Stimulated activated memory B cell treated with anti-CD40 and anti-IgM and Interleukin-4, amounts not matched to agents 10 μg/mL and 1 μg/mL and 100 μg/mL, for 72 hours (primary cell): Measurements from ENCODE around the gene KCTD3.

Experiments used
- ATAC-seq: fragments of 150-1000 bp; cut with Tn5 transposase; 2 replicates; pipeline ENCODE4 v1.10.0; 2021
- H3K27ac Mint-ChIP-seq: one replicate; pipeline ENCODE4 v1.8.0; 2022; ENCODE audit warnings: mild to moderate bottlenecking, mixed read lengths
- H3K27me3 Mint-ChIP-seq: one replicate; pipeline ENCODE4 v1.8.0; 2022; ENCODE audit warnings: mixed read lengths
- H3K36me3 Mint-ChIP-seq: one replicate; pipeline ENCODE4 v1.8.0; 2022; ENCODE audit warnings: mixed read lengths
- H3K4me1 Mint-ChIP-seq: one replicate; pipeline ENCODE4 v1.8.0; 2022; ENCODE audit warnings: mixed read lengths
- H3K4me3 Mint-ChIP-seq: one replicate; pipeline ENCODE4 v1.8.0; 2022; ENCODE audit warnings: mild to moderate bottlenecking, moderate library complexity, mixed read lengths
- H3K9me3 Mint-ChIP-seq: one replicate; pipeline ENCODE4 v1.8.0; 2022; ENCODE audit warnings: mixed read lengths

The KCTD3 gene

DNA sequence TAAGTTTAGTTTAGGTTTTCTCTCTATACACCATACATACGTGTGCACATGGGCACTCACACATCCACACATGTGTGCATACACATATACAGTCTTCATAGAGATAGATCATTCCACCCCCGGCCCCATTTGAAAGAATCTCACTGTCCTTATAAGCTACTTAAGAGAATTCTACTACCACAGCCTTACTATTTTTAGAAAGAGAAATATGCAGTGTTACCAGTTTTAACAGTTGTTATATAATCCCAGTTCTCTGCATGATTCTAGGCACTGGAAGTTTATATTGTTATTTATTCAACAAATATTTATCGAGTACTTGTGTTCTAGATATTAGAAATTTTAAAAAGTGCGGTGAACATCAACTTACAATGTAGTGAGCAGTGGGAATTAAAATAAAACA, 41.5 kb downstream of the KCTD3 start:
- Mint-ChIP-seq H3K4me3 (no peak overlapping the region), H3K4me1 (no peaks in the 10 kb centered on the region), H3K27me3 (no peaks in the 10 kb centered on the region), H3K9me3 (peaks cover 2% of the 10 kb centered on the region), H3K27ac (no peak overlapping the region), H3K36me3 (peaks cover 18% of the 10 kb centered on the region)
- ATAC-seq = no peak

GRCh38 chr1:215612391-215612790, 45.3 kb downstream of the KCTD3 start:
- no peaks in the 10 kb centered on the region for H3K27me3 Mint-ChIP-seq
- H3K27ac Mint-ChIP-seq = no peak overlapping the region
- H3K36me3 Mint-ChIP-seq = peaks cover 23% of the 10 kb centered on the region
- peaks cover 4% of the 10 kb centered on the region for H3K9me3 Mint-ChIP-seq
- no peaks in the 10 kb centered on the region for H3K4me1 Mint-ChIP-seq
- no peak for ATAC-seq
- no peak overlapping the region for H3K4me3 Mint-ChIP-seq

DNA sequence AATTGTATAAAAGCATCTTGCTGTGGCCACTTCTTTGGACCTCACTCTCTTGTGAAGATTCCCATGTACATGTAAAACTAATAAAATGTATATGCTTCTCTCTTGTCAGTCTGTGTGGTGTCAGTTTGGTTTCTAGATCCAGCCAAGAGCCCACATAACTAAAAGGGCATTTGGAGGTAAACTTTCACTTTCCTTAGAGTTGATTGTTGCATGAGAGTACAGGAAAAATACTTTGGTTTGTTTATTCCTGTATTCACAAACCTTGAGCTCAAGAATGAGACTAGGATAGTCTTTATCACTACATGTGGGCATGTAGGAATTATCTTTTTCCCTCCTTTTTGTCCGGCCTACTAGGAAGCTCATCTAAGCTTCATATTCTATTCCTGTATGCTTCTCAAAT, 50.9 kb downstream of the KCTD3 start:
- H3K4me3 Mint-ChIP-seq = no peak overlapping the region
- no peak overlapping the region for H3K27ac Mint-ChIP-seq
- H3K36me3 Mint-ChIP-seq = peaks cover 28% of the 10 kb centered on the region
- H3K4me1 Mint-ChIP-seq = no peaks in the 10 kb centered on the region
- H3K9me3 Mint-ChIP-seq = peaks cover 4% of the 10 kb centered on the region
- no peak for ATAC-seq
- H3K27me3 Mint-ChIP-seq = no peaks in the 10 kb centered on the region

- H3K36me3 Mint-ChIP-seq = peaks cover 12% of the 10 kb centered on the region
- no peaks in the 10 kb centered on the region for H3K27me3 Mint-ChIP-seq
- H3K4me1 Mint-ChIP-seq = no peaks in the 10 kb centered on the region
- H3K27ac Mint-ChIP-seq = no peak overlapping the region
- no peak for ATAC-seq
- no peak overlapping the region for H3K4me3 Mint-ChIP-seq
- peaks cover 2% of the 10 kb centered on the region for H3K9me3 Mint-ChIP-seq
Observed at GRCh38 chr1:215623162-215623561, 56.1 kb downstream of the KCTD3 start.

GRCh38 chr1:215625949-215626348, 58.8 kb downstream of the KCTD3 start:
- no peaks in the 10 kb centered on the region for H3K4me1 Mint-ChIP-seq
- no peaks in the 10 kb centered on the region for H3K27me3 Mint-ChIP-seq
- ATAC-seq = no peak
- no peak overlapping the region for H3K27ac Mint-ChIP-seq
- H3K9me3 Mint-ChIP-seq = peaks cover 2% of the 10 kb centered on the region
- no peak overlapping the region for H3K4me3 Mint-ChIP-seq
- H3K36me3 Mint-ChIP-seq = peaks cover 2% of the 10 kb centered on the region

DNA sequence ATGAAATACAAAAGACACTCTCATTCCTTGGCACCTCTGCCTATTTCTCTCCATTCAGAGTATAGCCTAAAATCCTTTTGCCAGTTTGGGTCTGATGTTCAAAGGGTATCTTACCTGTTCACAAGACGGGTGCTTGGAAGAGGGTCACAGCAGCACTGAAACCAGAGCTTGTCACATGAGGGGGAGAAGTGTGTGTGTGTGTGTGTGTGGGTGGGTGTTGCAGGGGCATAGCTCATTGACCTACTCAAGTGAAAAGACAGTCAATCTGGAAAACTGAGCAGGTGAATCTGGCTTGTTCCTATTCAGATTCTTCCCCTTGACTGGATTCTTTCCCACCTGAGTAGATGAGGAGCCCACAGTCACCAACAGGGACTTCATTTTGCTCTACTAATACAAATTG, 63.9 kb downstream of the KCTD3 start:
- Mint-ChIP-seq H3K27ac (no peak overlapping the region), H3K4me1 (no peaks in the 10 kb centered on the region), H3K36me3 (no peaks in the 10 kb centered on the region), H3K27me3 (no peaks in the 10 kb centered on the region), H3K9me3 (peaks cover 2% of the 10 kb centered on the region), H3K4me3 (no peak overlapping the region)
- no peak for ATAC-seq

- Mint-ChIP-seq H3K9me3 (peaks cover 2% of the 10 kb centered on the region), H3K4me3 (no peak overlapping the region), H3K4me1 (no peaks in the 10 kb centered on the region), H3K36me3 (no peaks in the 10 kb centered on the region), H3K27me3 (no peaks in the 10 kb centered on the region), H3K27ac (no peak overlapping the region)
- ATAC-seq = no peak
Observed at GRCh38 chr1:215631489-215631888, 64.4 kb downstream of the KCTD3 start.

DNA sequence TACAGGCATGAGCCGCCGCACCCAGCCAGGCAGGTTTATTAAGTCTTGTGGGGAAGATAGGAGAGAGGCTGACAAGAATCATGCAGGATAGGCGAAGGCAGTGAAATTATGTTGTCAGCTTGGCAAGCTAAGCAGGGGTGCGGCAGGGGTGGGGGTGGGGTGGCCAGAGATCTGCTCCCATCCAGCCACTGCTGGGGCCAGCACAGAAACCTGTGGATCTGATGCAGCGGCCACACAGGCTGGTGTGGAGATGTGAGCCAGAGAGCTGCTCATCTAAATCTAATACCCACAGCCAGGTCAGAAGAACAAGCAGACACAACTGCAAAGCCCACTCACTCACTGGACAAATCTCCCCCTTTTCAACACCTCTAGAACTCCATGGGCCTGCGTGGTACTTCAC, 68.7 kb downstream of the KCTD3 start:
- Mint-ChIP-seq H3K9me3 (no peaks in the 10 kb centered on the region), H3K27me3 (no peaks in the 10 kb centered on the region), H3K27ac (no peak overlapping the region), H3K36me3 (no peaks in the 10 kb centered on the region), H3K4me1 (no peaks in the 10 kb centered on the region), H3K4me3 (no peak overlapping the region)
- ATAC-seq = no peak

DNA sequence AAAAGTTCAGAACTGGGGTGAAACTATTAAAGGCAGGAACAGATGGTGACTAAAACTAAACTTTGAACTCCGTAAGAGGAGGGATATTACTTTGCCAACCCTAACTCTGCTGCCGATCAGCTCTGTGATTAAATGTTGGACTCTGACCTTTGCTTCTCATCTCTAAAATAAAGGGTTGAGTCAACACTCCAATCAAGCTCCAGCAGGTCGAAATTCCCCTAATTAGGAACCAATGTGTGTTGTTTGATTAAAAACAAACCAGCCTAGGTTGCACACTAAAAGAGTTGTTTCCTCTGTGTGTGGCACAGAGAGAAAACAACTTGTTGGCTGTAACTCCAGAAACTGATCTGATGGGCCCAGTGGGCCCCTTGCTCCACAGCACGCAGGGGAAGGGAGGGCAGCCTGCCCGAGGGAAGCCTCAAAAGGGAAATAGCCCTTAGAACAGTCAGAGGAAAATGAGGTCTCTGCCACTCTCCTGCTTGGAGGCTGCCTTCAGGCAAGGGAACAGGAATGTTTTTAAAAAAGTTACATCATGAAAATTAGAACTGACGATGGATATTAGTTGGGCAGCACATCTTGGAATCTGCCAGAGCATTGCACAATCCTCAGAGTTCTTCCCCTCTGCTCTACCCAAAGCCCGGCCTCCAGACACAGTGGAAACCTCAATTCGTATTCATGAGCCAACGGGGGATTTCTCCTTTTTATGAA, 69.3 kb downstream of the KCTD3 start:
- ATAC-seq = no peak
- Mint-ChIP-seq H3K36me3 (no peaks in the 10 kb centered on the region), H3K4me1 (no peaks in the 10 kb centered on the region), H3K4me3 (no peak overlapping the region), H3K27ac (no peak overlapping the region), H3K27me3 (no peaks in the 10 kb centered on the region), H3K9me3 (no peaks in the 10 kb centered on the region)

DNA sequence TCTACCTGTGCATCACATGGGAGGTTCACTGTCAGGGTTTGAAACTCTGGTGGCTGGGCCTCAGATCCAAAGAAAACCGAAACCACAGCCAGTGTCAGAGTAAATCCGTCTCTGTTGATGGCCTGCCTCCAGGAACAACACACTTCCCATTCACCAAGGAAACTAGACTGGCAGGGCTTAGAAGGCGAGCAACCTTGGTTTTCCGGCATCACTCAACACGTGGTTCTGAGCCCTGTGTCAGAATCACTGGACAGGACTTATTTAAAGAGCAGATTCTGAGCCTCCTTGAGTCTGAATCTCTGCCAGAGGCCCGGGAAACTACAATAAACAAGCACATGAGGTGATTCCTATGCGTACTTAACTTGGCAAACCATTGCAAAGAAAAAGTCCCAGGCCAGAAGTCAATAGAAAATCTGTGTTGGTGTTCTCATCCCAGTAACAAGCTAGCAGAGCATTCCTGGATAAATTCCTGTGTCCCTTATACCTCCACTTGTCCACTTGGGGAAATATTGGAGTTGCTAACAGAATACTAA, 70.0 kb downstream of the KCTD3 start:
- Mint-ChIP-seq H3K4me1 (no peaks in the 10 kb centered on the region), H3K36me3 (no peaks in the 10 kb centered on the region), H3K27ac (no peak overlapping the region), H3K4me3 (no peak overlapping the region), H3K27me3 (no peaks in the 10 kb centered on the region), H3K9me3 (no peaks in the 10 kb centered on the region)
- no peak for ATAC-seq

- no peak for ATAC-seq
- Mint-ChIP-seq H3K27ac (no peak overlapping the region), H3K27me3 (no peaks in the 10 kb centered on the region), H3K4me3 (no peak overlapping the region), H3K36me3 (no peaks in the 10 kb centered on the region), H3K4me1 (no peaks in the 10 kb centered on the region), H3K9me3 (no peaks in the 10 kb centered on the region)
Observed at GRCh38 chr1:215640429-215641148, 73.5 kb downstream of the KCTD3 start.

GRCh38 chr1:215643592-215644321, 76.7 kb downstream of the KCTD3 start:
- no peaks in the 10 kb centered on the region for H3K9me3 Mint-ChIP-seq
- no peak for ATAC-seq
- H3K27ac Mint-ChIP-seq = no peak overlapping the region

GRCh38 chr1:215645182-215645581, 78.1 kb downstream of the KCTD3 start:
- Mint-ChIP-seq H3K27ac (no peak overlapping the region), H3K9me3 (no peaks in the 10 kb centered on the region), H3K36me3 (no peaks in the 10 kb centered on the region), H3K4me3 (no peak overlapping the region), H3K27me3 (no peaks in the 10 kb centered on the region), H3K4me1 (no peaks in the 10 kb centered on the region)
- ATAC-seq = no peak

More at GRCh38 chr1:215643592-215644321, 76.7 kb downstream of the KCTD3 start:
- no peaks in the 10 kb centered on the region for H3K4me1 Mint-ChIP-seq
- no peaks in the 10 kb centered on the region for H3K36me3 Mint-ChIP-seq
- H3K4me3 Mint-ChIP-seq = no peak overlapping the region
- H3K27me3 Mint-ChIP-seq = no peaks in the 10 kb centered on the region

GRCh38 chr1:215645861-215646260, 78.8 kb downstream of the KCTD3 start:
- Mint-ChIP-seq H3K4me3 (no peak overlapping the region), H3K27me3 (no peaks in the 10 kb centered on the region), H3K4me1 (no peaks in the 10 kb centered on the region), H3K27ac (no peak overlapping the region), H3K36me3 (no peaks in the 10 kb centered on the region), H3K9me3 (no peaks in the 10 kb centered on the region)
- ATAC-seq = no peak

DNA sequence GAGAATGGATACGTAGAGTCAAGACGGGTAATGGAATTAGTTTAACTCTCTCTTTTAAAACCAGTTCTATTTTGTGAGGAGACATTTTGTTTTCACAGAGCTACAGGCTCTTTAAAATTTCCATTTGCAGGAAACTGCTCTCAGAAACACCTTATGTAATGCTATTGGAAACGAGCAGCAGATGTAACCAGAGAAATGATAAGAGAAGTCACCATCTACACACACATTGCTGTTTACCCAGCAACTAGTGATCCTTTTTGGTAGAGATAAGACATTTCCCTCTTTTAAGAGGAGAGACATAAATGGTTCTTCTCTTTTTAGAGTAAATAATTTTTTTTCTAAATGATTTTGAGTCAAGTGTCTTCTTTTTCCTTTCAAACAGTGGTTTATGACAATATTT, 80.6 kb downstream of the KCTD3 start:
- Mint-ChIP-seq H3K9me3 (no peaks in the 10 kb centered on the region), H3K4me3 (no peak overlapping the region), H3K4me1 (no peaks in the 10 kb centered on the region), H3K36me3 (no peaks in the 10 kb centered on the region), H3K27me3 (no peaks in the 10 kb centered on the region), H3K27ac (no peak overlapping the region)
- no peak for ATAC-seq
